Ammon's horn (tissue), 1 donor: ENCODE data around the gene COX6A2.

ENCODE experiments used
- DNase-seq: peaks from one replicate; pipeline ENCODE4 v3.0.0-alpha.2; 2016; ENCODE audit warnings: low spot score

The COX6A2 gene

DNA sequence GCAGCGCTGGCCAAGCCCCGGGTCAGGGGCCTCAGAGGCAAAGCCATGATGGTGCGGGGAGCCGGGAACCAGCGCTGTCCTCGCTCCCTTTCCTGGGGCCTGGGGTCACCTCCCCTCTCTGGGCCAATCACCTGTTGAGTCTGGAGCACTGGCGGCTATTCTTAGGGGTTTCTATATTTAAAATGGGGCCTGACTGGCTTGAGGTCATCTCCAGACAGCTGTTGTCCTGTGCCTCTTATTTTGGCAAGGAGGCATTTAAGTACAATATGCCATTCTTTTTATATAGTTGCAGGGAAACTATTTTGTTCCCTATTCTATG lies at the start of gene COX6A2:
TSS of gene COX6A2 (minus strand) at position 82 of the 319 bp plus-strand sequence. CDS start at position 47, 35 bp downstream.
- no peak for DNase-seq

DNA sequence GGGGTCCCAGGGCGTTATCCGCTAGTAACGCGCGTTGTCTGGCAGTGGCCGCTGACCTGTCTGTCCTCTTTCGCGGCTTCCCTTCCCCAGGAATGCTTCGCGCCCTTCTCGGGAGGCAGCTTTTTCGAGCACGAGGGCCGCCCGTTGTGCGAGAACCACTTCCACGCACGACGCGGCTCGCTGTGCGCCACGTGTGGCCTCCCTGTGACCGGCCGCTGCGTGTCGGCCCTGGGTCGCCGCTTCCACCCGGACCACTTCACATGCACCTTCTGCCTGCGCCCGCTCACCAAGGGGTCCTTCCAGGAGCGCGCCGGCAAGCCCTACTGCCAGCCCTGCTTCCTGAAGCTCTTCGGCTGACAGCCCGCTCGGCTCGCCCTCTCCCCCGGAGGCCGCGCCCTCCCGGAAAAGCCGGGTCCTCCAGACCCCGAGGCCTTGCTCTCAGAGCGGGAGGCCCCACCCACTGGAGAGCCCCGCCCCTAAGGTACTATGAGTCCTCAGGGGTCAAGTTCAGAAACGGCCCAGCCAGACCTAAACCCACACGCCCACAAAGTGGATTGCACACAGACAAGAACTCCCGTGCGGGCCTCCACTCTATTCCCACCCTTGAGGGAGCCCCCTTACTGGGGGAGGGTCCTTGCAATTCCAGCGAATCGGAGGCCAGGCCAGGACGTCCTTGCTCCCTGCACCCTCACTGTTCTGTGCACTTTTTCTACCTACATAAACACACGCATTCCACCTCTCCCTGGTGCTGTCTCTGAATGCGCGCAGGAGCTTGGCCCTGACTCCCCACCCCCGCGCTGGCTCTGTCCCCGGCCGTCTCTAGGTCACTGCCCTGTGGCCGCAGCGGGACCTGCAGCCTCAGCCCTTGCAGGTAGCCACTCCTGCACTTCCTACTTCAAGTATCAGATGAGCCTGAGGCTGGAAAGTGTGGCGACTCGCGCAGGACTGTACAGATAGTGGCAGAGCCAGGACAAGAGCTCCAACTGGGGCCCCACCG lies 49.4 kb upstream of the COX6A2 start:
- DNase-seq = no peak

DNA sequence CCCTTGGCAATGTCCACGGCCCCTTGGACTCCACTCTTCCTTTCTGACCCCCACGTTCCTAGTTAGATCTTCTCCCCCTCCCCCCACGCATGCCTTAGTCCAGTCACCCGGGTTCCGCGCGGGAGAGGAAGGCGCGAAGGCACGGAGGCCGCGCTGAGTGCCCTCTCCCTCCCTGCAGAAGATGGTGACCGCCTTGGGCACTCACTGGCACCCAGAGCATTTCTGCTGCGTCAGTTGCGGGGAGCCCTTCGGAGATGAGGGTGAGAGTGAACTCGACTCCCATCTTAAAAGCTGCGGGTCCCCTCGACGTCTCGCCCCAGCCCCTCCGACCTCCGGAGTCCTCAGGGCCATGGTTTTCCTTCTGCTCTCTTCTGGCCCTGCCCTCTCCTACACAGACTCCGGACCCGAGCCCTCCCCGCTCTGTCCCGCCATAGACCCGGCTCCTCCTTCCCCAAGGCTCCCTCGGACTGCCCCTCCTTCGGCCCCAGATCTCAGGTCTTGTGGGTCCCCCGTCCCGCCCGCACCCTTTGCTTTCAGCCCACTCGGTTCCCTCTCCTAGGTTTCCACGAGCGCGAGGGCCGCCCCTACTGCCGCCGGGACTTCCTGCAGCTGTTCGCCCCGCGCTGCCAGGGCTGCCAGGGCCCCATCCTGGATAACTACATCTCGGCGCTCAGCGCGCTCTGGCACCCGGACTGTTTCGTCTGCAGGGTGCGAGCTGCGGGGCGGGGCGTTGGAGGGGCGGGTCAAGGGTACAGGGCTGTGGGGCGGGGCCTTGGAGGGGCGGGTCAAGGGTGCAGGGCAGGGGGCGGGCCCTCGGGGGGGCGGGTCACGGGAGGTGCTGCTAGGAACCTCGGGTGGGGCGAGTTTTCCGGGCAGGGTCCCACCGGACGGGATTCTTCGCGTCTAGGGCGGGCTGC lies 48.4 kb upstream of the COX6A2 start:
- DNase-seq = peak; percentile 50

DNA sequence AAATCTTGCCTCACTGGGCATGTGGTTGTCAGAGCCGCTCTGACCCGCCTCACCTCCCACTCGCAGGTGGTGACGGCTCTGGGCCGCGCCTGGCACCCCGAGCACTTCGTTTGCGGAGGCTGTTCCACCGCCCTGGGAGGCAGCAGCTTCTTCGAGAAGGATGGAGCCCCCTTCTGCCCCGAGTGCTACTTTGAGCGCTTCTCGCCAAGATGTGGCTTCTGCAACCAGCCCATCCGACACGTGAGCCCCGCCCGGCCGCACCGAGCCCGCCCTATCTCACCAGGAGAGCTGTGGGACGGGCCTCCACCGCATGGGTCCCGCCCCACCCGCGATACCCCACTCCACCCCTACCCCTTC lies 47.8 kb upstream of the COX6A2 start:
- no peak for DNase-seq

DNA sequence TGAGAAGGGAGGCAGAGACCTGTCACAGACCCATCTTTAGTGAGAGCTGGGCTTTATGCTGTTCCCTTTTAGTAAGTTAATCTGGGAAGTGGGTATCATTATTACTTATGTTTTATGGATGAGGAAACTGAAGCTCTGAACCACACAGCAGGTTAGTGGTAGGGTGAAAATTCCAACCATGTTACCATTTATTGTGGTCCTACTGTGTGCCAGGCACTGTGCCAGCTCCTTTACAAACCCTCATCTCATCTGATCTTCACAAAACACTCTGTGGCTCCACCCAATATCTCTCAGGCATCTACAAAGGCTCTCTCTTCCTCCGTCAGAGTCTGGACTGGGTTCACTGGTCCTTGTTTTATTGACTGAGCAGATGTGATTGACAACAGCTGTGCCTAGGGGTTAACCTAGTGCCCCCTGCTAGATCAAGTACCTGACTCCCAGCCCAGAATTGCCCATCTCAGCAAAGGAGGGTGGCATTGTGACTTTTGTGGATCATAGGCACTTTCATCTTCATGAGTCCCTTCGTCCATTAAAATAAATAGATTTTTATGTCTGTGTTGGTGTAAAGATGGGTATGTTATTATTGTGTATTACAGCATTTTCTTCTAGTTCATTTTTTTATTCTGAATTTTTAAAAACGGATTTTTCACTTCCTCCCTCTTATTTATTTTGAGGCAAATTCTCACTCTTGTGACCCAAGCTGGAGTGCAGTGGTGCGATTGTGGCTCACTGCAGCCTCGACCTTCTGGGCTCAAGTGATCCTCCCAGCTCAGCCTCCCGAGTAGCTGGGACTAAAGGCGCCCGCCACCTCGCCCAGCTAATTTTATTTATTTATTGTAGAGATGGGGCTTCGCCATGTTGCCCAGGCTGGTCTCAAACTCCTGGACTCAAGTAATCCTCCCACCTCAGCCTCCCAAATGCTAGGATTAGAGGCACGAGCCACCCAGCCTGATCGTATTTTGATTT lies 46.9 kb upstream of the COX6A2 start:
- no peak for DNase-seq

DNA sequence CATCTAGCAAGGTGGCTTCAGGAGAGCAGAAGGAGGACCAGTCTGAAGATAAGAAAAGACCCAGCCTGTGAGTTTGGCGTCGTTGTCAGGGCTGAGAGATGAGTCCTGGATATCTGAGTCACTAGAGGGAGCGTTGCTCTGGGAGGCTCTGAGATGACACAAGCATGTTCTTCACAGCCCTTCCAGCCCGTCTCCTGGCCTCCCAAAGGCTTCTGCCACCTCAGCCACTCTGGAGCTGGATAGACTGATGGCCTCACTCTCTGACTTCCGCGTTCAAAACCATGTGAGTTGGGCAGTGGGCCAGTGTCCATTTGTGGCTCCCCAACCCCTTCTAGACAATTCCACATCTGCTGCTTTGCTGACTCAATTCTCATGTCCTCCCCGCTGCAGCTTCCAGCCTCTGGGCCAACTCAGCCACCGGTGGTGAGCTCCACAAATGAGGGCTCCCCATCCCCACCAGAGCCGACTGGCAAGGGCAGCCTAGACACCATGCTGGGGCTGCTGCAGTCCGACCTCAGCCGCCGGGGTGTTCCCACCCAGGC lies 46.1 kb upstream of the COX6A2 start:
- no peak for DNase-seq

DNA sequence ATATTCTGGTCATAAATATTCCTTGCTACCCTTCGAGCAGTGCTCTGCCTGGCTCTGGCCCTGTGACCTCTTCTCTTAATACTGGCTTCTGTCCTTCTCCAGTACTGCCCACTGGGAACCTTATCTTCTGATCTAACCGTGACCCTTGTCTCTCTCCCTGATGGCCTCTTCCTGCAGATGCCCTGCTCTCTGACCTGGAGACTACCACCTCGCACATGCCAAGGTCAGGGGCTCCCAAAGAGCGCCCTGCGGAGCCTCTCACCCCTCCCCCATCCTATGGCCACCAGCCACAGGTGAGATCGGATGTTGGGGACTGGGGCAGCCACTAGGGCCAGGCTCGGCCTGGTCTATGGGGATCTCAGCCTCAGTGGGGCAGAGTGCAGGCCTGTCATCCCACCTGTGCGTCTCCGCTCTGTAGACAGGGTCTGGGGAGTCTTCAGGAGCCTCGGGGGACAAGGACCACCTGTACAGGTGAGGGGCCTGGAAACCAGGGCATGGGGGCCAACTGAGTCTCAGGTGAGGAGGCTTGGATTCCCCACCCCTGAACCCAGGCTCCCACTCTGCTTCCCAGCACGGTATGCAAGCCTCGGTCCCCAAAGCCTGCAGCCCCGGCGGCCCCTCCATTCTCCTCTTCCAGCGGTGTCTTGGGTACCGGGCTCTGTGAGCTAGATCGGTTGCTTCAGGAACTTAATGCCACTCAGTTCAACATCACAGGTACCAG lies 45.3 kb upstream of the COX6A2 start:
- DNase-seq = no peak

DNA sequence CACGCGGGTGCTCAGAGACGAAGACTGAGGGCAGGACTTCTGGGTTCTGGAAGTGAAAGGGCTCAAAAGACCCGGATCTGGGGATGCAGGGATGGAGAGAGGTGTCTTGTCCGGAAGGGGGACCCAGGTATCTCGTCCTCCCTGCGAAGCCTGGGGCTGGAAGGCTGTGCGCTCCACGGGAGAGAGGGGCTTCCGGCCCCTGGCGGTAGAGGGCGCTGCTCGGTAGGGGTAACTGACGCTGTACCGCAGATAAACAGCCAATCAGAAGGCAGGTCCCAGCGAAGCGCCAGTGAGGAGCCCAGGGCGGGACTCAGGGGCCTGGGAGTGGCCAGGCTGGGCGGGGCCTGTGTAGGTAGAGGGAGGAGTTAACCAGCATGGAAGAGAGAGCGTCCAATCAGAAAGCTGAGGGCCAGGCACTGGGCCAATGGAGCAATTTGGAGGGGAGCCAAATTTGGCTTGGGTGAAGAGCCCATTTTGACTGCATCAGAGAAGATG lies 44.6 kb upstream of the COX6A2 start:
- no peak for DNase-seq

DNA sequence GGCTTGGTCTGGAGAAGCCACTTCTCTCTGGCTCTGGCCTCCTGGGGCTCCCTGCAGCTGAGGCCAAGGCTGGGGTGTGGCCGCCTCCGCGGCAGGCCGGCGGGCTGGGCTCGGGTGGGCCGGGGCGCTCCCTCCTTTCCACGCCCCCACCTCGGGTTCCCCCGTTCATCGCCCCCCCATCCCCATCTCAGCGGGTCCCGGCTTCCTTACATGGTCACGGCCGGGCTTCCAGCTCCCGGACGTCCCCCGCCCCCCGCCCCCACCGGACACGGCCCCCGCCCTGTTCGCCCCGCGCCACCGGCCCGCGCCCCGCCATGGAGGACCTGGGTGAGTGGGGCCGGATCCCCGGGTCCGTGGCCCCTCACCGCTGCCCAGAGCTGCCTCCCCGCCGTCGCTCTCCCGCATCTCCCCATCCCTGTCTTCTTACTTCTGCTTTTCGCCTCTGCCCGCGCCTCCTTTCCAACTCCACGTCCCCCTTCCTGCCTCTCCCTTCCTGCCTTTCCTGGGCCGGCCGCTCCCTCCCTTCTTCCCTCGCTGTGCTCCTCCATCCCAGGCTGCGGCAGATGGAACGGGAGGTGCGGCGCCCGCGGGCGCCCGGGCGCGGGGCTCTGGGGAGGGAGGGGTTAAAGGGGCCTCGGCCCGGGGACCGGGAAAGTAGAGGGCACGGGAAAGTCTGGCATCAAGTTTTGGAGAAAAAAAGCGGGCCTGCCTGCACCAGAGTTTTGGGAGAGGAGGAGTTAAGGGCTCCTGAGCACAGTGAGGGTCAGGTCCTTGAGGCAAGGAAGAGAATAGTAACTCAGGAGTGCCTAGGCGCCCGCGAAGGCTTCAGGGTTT lies 43.9 kb upstream of the COX6A2 start, which contains the start of gene TGFB1I1:
TSS of gene TGFB1I1 (plus strand) at position 278 of the 834 bp plus-strand sequence. CDS start at position 315, 37 bp downstream.
- no peak for DNase-seq

DNA sequence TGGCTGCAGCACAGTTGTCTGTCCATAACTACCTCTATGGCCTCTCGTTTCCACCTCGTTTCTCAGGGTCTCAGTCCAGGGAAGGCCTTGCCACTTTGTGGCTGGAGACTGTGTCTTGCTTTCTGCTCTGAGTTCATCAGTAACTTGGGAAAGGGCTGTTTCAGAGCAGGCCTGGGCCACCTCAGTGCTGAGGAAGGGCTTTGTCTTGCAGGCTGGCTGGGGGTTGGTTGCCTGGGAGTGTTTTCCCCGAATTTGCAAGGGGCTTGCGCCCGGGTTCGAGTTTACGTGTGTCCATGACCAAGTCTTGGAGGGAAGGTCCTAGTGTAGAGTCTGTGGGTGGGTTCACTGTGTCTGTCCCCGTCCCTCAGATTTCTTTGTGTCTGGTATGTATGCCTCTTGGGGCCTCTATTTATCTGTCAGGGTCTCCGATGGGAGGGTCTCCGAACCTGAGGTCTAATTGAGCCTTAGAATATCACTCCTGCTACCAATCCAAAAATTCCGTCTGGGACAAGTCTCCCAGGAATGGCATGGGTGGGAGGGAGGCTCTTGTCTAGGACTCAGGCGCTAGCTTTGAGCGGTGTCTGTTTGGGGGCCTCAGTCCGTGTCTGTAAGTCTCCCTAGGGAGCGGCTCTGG lies 43.2 kb upstream of the COX6A2 start:
- no peak for DNase-seq

DNA sequence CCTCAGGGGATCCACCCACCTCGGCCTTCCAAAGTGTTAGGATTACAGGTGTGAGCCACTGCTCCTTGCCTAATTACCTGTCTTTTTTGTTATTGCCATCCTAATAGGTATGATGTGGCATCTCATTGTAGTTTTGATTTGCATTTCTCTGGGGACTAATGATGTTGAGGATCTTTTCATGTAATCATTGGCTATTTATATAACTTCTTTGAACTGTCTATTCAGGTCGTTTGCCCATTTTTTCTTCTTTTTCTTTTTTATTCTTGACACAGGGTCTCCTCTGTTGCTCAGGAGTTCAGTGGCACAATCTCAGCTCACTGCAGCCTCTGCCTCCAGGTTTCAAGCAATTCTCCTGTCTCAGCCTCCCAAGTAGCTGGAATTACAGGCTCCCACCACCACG lies 42.5 kb upstream of the COX6A2 start:
- DNase-seq = no peak

DNA sequence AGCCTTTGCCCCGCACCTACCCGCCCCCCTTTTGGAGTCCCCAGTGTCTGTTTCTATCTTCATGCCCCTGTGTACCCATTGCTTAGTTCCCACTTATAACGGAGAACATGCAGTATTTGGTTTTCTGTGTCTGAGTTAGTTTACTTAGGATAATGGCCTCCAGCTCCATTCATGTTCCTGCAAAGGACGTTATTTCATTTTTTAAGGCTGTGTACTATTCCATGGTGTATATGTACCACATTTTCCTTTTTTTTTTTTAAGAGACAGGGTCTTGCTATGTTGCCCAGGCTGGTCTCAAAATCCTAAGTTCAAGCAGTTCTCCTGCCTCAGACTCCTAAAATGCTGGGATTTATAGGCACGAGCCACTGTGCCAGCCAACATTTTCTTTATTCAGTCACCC lies 39.7 kb upstream of the COX6A2 start:
- no peak for DNase-seq

DNA sequence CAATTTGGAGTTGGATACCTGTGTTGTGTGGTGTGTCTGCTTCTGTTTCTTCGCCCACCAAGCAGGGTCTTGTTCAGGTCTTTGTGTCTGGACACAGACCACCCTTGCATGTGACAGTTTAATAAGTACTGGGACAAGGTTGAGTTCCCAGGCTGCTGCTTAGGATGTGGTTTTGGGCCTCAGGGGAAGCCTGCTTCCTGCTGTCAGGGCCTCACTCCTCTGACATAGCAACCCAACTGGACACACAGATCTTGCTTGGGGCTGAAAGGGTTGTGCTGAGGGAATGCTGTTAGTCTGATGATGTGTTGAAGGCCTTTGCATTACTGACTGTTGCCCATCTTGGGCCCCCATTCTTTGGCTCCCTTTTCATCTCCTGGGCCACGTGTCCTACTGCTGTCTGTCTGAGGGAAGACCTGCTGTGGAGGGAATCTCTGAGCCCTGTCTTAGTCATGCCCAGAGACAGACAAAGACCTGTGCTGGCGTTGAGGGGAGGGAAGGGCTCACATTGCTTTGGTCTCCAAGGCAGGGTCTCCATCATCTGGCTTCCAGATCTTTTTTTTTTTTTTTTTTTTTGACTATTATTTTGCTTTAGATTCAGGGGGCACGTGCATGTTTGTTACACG lies 39.1 kb upstream of the COX6A2 start:
- no peak for DNase-seq

DNA sequence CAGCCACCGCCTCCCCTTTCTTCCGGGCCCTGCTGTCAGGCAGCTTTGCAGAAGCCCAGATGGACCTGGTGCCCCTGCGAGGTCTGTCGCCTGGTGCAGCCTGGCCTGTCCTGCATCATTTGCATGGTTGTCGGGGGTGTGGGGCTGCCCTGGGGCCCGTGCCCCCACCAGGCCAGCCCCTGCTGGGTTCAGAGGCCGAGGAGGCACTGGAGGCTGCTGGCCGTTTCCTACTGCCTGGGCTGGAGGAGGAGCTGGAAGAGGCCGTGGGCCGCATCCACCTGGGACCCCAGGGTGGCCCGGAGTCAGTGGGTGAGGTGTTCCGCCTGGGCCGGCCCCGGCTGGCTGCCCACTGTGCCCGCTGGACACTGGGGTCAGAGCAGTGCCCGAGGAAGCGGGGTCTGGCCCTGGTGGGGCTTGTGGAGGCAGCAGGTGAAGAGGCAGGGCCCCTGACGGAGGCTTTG lies 38.3 kb upstream of the COX6A2 start:
- no peak for DNase-seq

DNA sequence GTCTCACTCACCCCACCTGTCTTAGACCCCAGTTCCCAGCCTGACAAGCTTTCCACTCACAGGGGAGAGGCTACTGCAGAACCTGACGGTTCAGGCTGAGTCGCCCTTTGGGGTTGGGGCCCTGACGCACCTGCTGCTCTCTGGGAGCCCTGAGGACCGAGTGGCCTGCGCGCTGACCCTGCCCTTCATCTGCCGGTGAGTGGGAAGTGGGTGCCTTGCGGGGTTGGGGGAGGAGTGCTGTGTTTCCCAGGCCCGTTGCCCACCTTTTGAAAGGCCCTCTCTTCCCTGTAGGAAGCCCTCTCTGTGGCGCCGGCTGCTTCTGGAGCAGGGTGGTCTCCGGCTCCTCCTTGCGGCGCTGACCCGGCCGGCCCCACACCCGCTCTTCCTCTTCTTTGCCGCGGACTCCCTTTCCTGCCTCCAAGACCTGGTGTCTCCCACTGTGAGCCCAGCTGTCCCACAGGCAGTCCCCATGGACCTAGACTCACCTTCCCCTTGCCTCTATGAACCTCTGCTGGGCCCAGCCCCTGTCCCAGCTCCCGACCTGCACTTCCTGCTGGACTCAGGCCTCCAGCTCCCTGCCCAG lies 37.7 kb upstream of the COX6A2 start:
- DNase-seq = no peak

DNA sequence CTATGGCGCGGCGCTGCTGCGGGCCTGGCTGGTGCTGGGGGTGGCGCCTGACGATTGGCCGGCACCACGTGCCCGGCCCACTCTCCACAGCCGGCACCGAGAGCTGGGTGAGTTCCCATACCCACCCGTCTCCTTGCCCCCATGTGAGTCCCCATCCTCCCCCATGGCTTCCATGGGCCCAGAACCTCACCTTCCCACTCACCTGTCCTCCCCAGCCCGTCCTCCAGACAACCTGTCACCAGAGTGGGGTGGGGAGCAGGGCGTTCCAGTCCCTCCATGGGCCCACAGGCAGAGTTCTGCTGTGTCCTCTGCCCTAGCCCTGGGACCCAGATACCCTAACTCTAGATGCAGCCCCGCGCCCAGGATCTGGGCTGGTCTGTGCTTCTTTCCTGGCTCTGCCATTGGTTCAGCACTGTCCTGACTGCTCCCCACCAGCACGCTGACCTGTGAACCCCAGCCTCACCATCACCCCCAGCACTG lies 36.7 kb upstream of the COX6A2 start:
- DNase-seq = no peak

DNA sequence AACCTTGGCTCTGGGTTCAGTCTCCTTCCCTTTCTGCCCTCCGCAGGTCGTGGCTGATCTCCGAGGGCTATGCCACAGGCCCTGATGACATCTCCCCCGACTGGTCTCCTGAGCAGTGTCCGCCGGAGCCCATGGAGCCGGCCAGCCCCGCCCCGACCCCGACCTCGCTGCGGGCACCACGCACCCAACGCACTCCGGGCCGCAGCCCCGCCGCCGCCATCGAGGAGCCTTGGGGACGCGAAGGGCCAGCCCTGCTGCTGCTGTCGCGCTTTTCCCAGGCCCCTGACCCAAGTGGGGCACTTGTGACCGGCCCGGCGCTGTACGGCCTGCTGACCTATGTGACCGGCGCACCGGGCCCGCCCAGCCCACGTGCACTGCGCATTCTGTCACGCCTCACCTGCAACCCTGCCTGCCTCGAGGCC lies 36.2 kb upstream of the COX6A2 start:
- no peak for DNase-seq
